GM21717 (cell line): ENCODE data around the gene EPB41L5.

Experiments used
- ATAC-seq: cut with Tn5 transposase; IDR thresholded peaks from one replicate; pipeline ENCODE4 v1.9.1; 2021; ENCODE audit warnings: mild to moderate bottlenecking, moderate library complexity; ENCODE audit not compliant: unreplicated experiment

The EPB41L5 gene

DNA sequence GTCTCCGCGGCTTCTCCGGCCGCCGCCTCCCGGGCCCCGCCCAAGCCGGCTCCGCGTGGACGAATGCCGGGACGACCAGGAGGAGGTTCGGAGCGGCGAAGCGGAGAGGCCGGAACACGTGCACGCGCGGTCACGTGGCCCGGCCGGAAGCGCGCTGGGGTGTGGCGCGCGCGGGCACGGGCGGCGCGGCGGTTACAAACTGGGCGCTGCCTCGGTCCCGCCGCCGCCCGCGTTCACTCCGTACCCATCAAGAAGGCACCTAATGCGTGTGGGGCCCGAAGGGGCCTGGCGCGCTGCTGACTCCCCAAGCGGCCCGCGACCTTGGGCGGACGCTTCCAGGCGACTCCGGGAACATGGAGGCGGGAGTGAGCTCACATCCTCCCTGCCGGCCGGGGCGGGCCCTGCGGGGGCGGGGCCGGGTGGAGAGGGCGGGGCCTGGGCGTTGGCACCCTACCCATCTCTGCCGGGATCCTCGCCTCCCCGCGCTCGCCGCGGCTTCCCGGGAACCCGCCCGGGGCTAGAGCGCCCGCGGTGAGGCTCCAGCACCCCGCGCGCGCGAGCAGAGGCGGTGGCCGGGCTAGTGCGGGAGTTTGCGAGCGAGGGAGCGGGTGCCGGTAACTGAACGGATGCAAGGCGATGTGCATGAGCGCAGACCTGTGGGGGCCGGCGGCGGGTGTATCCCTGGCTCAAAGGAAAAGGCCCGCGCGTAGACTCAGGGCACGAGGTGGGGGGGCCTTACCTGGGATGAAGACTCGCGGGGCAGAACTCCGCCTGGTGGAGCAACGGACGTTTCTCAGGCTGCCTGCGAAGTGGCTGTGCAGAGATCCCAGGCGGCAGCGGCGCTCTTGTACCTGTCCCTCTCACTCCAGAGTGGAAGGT is 210.4 kb downstream of the EPB41L5 start, which contains the start of gene TMEM185B:
TMEM185B (minus strand) TSS at position 367 of the 879 bp plus-strand sequence. CDS start 424 bp downstream, outside the sequence.
- peak; percentile 85 for ATAC-seq

DNA sequence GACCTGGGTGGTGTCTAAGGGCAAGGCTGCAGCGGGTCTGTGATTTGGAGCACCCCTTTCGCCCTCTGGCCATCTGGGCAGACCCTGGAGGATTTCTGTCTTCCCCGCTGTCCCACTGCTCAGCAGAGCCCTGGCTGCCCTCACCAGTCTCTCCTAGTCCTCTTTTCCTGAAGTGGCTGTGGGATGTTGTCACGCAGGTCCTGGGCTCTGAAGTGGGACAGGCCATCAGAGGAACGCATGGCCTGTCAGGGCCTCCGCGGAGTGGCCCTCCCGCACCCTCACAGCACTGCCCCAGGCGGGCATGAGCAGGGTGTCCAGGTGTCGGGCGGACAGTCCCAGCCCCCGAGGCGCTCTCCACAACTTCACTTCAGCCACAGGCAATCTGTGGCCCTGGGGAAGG is 211.4 kb downstream of the EPB41L5 start:
- ATAC-seq, result no peak

- no peak for ATAC-seq
Measured at GRCh38 chr2:120224735-120225548, 212.1 kb downstream of the EPB41L5 start.

GRCh38 chr2:120225549-120226065 is 212.7 kb downstream of the EPB41L5 start:
- no peak for ATAC-seq

DNA sequence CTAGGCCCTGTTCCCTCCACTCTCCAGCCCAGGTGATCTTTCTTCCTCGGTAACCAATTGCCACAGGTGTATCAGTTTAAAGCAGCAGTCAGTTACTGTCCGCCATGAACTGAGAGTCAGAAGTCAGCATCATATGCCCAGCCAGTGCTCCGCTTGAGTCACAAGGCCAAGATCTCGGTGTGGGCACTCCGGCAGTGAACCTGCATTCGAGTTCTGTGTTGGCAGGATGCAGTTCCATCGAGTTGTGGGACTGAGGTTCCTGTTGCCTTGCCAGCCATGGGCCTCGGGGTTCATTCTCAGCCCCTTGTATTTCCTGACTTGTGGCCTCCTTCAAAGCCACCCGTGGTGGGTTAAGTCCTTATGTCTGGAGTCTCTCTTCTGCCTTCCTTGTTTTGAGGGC is 213.4 kb downstream of the EPB41L5 start:
- ATAC-seq, result no peak

GRCh38 chr2:120227111-120227991 is 214.5 kb downstream of the EPB41L5 start:
- no peak for ATAC-seq

DNA sequence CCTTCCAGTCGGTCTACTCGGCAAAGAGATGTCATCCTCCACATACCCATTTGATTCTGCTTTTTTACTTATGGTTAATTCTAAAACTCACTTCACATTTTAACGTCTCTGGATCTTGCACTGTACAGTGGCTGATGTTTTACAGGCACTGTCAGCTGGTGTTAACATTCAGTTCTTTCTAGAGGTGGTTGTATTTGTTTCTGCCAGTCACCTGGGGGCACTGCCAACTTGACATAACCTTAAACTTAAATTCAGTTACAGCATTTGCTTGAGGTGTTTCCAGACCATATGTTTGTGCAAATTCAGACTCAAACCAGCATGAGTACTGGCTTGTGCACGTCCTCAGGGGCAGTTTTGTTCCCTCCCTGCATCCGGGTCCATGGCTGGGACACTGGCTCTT is 215.6 kb downstream of the EPB41L5 start:
- no peak for ATAC-seq
